ENCODE measurements around the gene SLC25A13. TPM values are rescaled to one million over a fixed set of nuclear protein-coding genes. Genes with fewer than 3 reads are reported as not detected.

SLC25A13 gene
- total and polyA plus RNA-seq, 9 donors: 11.4 to 32.6 (median 23.1) TPM

GRCh38 chr7:96250776-96251361 is 71.0 kb downstream of the SLC25A13 start:
- Histone ChIP-seq H3K4me3 (no peak overlapping the region), H3K4me1 (ENCODE audit: insufficient read depth) (no peaks in the 10 kb centered on the region), H3K9me3 (no peaks in the 10 kb centered on the region), H3K27me3 (no peaks in the 10 kb centered on the region), H3K36me3 (no peaks in the 10 kb centered on the region), H3K27ac (no peak overlapping the region)
- intact Hi-C loops (cut with DNase I): no loop called here
- WGBS, 3 donors: 79 to 95% (median 80%) methylated on average over 7 of the region's 7 CpGs
- TF ChIP-seq CTCF (IDR thresholded peaks at IDR 0.05) (no peak), EP300 (IDR thresholded peaks at IDR 0.05) (no peak)
- no peak for DNase-seq

- Histone ChIP-seq H3K4me1 (ENCODE audit: insufficient read depth) (no peaks in the 10 kb centered on the region), H3K27ac (no peak overlapping the region), H3K9me3 (no peaks in the 10 kb centered on the region), H3K4me3 (no peak overlapping the region), H3K36me3 (no peaks in the 10 kb centered on the region), H3K27me3 (no peaks in the 10 kb centered on the region)
- no peak for DNase-seq
- TF ChIP-seq CTCF (IDR thresholded peaks at IDR 0.05) (no peak), EP300 (IDR thresholded peaks at IDR 0.05) (no peak), POLR2A (IDR thresholded peaks at IDR 0.05) (no peak)
- intact Hi-C loops (cut with DNase I): no loop called here
- 75 to 79% (median 76%) methylated on average over 2 of the region's 2 CpGs for WGBS, 3 donors
Measured at GRCh38 chr7:96248405-96248804, 73.5 kb downstream of the SLC25A13 start.

GRCh38 chr7:96246919-96247318 is 75.0 kb downstream of the SLC25A13 start:
- Histone ChIP-seq H3K9me3 (no peaks in the 10 kb centered on the region), H3K4me1 (ENCODE audit: insufficient read depth) (no peaks in the 10 kb centered on the region), H3K4me3 (no peak overlapping the region), H3K36me3 (no peaks in the 10 kb centered on the region), H3K27ac (no peak overlapping the region), H3K27me3 (no peaks in the 10 kb centered on the region)
- no peak for TF ChIP-seq POLR2A (IDR thresholded peaks at IDR 0.05)
- TF ChIP-seq CTCF (IDR thresholded peaks at IDR 0.05): no peak
- TF ChIP-seq EP300 (IDR thresholded peaks at IDR 0.05): no peak
- intact Hi-C loops (cut with DNase I): no loop called here
- 95% methylated on average over 3 of the region's 3 CpGs for WGBS, 3 donors
- DNase-seq: no peak

- H3K36me3 ChIP-seq: no peaks in the 10 kb centered on the region
- DNase-seq: no peak
- H3K27ac ChIP-seq: no peak overlapping the region
- H3K27me3 ChIP-seq: no peaks in the 10 kb centered on the region
- H3K4me3 ChIP-seq: no peak overlapping the region
- TF ChIP-seq POLR2A (IDR thresholded peaks at IDR 0.05) (no peak), EP300 (IDR thresholded peaks at IDR 0.05) (no peak), CTCF (IDR thresholded peaks at IDR 0.05) (no peak)
- H3K4me1 ChIP-seq (ENCODE audit: insufficient read depth): no peaks in the 10 kb centered on the region
- WGBS, 3 donors: 95 to 97% (median 97%) methylated on average over 2 of the region's 2 CpGs
- intact Hi-C loops (cut with DNase I): no loop called here
- H3K9me3 ChIP-seq: no peaks in the 10 kb centered on the region
Measured at GRCh38 chr7:96244992-96245292, 77.0 kb downstream of the SLC25A13 start.
